GM18499 (cell line): ENCODE results near the gene PPP3CA.

ENCODE experiments used
- ATAC-seq: cut with Tn5 transposase; IDR thresholded peaks from one replicate; pipeline ENCODE4 v1.9.1; 2021; ENCODE audit warnings: moderate number of reproducible peaks; ENCODE audit not compliant: insufficient read depth, unreplicated experiment

The PPP3CA gene

GRCh38 chr4:101347267-101347556 is at the start of gene PPP3CA:
Gene PPP3CA (minus strand): TSS chr4:101347526.
- ATAC-seq: peak; percentile 2

GRCh38 chr4:101393256-101393655 is 45.9 kb upstream of the PPP3CA start:
- no peak for ATAC-seq

DNA sequence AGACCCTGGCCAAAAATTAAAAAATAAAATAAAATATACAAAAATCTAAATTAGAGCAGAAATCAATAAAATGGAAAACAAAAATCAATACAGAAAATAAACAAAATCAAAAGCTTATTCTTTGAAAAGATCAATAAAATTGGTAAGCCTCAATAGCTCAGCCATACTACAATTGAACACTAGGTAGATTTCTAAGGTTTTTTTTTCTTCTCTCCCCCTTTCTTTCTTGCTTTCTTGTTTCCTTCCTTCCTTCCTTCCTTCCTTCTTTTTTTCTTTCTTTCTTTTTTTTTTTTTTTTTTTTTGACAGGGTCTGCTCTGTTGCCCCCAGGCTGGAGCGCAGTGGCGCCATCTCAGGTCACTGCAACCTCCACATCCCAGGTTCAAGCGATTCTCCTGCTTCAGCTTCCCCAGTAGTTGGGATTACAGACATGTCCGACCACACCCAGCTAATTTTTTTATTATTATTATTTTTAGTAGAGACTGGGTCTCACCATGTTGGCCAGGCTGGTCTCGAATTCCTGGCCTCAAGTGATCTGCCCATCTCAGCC is 23.4 kb upstream of the PPP3CA start:
- ATAC-seq: no peak

DNA sequence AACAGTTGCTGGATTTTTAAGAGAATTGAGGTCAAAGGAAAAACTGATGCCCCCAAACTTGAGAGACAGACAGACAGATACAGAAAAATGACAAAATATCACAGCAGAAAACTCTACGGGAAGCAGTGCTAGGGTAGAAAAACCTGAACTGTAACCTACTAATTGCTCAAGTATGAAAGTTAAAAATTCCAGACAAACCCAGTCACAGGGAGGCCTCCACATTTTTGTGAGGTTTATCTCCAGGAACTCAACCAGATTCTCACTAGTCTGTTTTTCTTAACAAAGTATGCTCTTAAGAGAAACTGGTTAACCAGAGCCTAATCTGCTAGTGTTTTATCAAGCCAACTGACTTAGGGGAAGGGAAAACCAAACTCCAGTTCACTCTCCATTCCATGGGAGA is 19.9 kb upstream of the PPP3CA start:
- ATAC-seq: no peak

GRCh38 chr4:101366331-101366730 is 19.0 kb upstream of the PPP3CA start:
- no peak for ATAC-seq

DNA sequence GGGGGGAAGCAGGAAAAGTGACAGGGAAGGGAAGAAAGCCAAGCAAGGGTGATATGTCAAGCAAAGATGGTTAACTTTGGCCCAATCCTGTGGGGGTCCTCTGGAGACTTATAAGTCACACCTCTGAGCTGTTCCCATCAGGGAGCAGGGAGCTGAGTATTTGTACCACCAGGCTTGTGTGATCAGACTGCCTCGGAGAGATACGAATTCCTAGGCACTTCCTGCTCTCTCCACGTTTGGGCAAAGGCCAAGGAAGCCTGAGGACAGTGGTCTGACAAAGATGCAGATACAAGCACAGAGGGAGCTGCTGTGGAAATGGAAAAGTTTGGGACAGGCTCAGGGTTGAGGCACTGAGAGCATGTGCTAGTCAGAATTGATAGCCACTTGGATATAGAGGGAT is 10.4 kb upstream of the PPP3CA start:
- no peak for ATAC-seq

DNA sequence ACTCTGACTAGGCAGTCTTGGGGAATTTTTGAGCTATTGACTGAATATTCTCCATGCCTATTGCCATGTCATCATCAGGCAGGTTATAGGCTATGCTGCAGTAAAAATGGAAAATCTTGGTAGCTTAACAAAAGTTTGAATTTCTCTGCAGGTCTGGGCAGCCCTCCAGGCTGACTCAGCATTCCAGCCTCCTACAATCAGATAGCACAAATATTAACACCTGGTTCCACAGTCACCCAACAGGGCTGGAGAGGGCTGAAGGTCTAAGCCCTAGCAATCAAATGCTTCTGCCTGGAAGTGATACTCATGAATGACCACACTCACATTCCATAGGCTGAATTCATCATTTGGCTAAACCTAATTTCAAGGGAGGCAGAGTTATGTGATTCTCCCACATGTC is 9.6 kb upstream of the PPP3CA start:
- ATAC-seq: no peak

DNA sequence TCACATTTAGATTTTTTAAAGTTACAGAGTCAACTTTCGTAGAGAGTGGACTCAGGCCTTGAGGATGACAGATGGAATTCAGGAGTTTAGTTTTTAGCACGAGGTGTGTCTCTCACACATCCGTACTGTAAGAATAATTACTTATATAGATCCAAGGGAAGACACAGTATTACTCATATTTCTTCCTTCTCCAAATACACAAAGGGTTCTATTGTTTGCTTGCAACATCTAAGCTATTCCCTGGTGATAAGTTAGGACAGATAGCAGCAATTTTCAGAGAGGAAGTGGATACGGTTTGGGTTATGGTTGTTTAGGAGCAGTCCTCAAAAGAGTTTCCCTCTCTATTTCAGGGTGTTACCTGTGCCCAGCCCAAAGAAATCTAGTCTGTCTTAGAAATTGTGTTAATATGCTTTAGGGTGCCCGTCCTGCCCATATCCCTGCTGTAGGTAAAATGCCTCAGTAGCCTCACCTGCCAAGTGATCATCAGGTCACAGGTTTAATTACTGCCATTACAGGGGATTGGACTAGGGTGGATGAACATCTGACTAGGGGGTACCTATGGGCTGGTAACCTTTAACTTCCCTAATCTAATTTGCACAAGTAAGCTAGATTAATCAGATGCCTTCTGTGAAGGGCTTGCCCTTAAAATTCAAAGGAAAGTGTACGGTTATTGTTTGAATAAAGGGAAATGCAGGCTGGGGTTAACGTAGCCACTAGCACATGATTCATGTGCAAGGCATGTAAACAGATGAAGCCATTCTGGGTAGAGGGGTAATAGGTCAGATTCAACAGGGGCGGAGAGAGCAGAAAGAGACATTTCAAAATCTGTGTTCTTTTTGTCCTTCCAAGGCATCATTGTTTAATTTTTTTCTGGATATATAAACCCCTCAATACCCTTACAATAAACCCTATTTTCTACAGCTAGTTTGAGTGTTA is 8.7 kb upstream of the PPP3CA start:
- ATAC-seq: no peak

DNA sequence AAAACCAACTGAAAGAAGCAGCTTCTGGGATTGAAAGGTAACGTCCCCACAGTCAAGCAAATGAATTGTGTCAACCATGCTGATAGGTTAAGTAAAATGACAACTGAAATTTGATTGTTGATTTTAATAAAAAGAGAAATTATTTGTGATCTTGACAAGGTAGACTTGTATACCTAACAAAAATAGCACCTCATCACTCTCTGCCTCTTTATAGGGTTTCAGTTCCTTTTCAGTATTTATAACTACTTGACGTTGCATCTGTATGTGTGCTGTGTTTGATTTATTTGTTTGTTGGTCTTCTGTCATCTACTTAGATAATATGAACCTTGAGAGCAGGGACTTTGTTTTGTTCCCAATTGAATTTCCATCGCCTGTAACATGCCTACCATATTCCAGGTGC is 7.9 kb upstream of the PPP3CA start:
- ATAC-seq: peak; percentile 99

- ATAC-seq: no peak
These were observed 2.4 kb upstream of the PPP3CA start for GRCh38 chr4:101349801-101350064.

- ATAC-seq: no peak
These were observed 1.9 kb upstream of the PPP3CA start for GRCh38 chr4:101348995-101349800.

GRCh38 chr4:101348367-101348827 is 1.1 kb upstream of the PPP3CA start:
- ATAC-seq: no peak

DNA sequence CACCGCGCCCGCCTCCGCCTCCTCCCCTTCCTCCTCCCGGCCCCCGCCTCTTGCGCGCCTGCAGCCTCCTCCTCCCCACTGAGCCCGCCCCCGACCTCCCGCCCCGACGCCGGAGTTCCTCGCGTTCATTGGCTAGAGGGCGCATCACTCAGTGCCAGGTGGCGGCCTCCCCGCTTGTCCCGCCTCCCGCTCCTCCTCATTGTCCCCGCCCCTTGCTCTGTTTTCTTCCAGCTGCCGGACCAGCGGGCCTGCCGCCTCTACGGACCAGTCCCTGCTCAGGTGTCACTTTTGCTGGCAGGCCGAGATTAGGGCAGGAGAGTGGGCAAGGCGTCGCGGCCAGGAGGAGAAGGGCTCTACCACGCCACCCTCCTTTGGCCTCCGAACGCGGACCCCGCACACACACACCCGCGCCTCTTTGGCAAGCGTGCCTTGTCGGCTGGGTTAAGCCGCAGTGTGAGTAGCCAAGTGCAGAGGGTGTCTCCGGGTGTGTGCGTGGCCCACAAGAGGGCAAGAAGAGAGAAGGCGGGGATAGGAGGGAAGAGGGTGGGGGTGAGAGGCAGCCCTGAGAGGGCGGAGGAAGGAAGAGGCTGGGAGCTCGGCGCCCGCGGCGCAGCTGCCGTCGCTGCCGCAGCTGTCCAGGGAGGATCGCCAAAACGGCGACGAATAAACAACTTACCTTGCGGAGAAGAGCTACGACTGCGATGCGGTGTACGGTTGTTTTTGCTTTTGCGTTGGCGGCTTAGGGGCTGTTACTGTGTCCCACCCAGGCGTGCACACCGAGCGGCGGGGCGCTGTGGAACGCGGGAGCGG is 436 bp upstream of the PPP3CA start:
- peak; percentile 61 for ATAC-seq

DNA sequence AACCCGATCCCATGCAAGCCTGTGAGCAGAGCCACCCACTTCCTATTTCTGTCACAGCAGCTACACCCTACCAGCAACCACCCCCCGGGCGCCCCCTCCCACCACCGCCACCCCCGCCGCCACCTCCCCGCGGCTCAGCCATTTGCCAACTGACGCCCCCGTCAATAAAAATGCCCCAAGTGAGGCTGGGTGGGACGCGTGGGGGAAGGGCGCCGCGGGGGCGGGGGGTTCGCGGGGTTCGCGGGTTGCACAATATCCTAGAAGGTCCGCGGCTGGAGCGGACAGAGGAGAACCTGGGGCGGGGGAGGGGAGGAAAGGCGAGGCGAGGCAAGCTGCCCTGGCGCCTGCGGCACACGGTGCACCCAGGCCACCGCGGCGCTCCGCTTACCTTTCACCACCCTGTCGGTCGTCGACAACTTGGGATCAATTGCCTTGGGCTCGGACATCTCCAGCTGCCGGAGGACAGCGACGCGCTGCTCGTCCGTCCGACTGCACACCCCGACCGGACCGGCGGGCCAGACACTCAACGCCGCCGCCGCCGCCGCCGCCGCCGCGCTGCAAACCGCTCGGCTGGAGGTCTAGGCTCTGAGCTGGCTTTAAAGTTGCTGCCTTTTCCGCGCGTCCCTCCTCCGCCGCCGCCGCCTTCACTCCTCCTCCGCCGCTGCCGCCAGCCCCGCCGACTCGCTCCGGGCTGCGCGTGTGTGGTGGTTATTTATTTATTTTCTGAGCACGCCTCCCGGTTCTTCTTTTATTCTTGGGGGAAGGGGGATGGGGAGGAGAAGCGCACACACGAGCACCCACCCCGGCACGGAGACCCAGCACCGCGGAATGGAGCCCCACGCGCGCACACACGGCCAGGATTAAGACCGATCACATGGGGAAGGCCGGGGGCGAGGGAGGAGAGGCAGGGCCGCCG is 717 bp downstream of the PPP3CA start:
- peak; percentile 5 for ATAC-seq

- no peak for ATAC-seq
These were observed 1.6 kb downstream of the PPP3CA start for GRCh38 chr4:101345596-101346350.

DNA sequence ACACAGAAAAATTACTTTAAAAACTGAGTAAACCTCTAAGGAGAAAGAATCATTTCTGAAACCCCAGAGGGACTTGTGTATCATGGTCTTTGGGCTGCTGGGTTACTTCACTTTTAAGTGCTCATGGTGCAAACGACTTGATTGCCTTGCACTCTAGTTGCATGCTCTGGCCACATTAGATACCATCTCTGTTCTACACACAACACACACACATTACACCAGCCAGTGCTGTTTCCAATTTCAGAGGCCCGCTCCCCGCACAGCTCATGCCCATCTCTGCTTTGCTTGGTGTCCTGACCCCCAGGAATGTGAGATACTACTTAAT is 2.1 kb downstream of the PPP3CA start:
- ATAC-seq: no peak

GRCh38 chr4:101339332-101339731 is 8.0 kb downstream of the PPP3CA start:
- no peak for ATAC-seq

DNA sequence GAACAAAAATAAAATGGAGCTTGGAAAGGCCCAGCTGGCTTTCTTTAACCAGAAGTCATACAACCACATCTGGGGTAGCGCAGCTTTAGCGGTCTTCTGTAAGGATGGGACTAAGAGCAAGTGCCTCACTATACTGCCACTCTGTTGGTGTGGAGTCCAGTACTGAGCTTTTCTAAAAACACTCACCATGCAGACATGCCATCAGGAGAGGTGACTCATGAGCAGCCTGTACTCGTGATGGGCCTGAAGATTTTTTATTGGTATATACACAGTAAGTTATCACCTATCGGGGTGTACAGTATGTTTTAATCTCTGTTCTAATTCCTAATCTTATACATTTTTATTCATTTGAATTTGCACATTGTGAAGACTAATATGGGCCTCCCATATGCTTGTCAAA is 9.6 kb downstream of the PPP3CA start:
- no peak for ATAC-seq

GRCh38 chr4:101334963-101335572 is 12.3 kb downstream of the PPP3CA start:
- peak; percentile 38 for ATAC-seq
